Kasumi-1 (cell line): ENCODE measurements around the gene RGS10.

Experiments
- DNase-seq, 2 experiments: peaks; one replicate each; lab custom pipeline; 2025; lab: John Stamatoyannopoulos, UW

RGS10 gene

DNA sequence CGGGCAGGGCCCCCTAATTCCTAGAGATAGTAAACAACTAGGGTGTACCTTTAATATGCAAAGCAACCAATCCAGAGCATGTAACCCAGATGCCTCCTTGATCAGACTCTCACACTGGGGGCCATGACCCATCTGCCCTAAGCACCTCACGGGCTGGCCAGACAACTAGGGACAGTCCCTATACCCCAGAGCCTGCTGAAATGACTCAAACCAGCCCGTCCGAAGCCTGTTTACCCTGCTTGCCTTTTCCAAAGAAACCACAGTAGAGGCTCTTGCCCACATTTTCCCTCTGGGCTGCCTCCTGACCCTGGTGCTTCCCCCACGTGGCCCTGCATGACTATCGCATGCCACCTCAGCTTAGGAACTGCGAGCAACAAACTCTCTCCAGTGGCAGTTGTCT, 46.2 kb downstream of the RGS10 start:
- no peak for DNase-seq

GRCh38 chr10:119495545-119495944, 47.0 kb downstream of the RGS10 start:
- no peak for DNase-seq

DNA sequence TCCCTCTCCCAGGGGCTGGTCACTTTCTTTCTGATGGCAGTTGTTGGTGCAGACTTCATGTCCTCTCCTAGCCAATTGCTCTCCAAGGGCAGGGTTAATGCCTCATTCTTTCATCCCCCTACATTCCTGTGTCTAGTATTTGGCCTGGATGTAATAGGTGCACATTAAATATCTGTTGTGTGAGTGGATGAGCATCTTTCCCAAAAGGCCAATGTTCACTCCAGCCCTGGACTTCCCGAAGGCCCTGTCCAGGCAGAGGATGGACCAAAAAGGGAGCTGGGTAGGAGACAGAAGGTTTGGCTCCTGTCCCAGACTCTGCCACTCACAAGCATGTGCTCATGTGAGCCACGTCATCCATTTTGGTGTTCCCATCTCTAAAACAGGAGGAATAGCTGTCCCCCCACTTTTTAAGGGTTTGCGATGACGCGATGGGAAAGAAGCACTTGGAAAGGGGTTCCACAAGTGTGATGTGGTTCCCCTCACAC, 47.5 kb downstream of the RGS10 start:
- DNase-seq = no peak

DNA sequence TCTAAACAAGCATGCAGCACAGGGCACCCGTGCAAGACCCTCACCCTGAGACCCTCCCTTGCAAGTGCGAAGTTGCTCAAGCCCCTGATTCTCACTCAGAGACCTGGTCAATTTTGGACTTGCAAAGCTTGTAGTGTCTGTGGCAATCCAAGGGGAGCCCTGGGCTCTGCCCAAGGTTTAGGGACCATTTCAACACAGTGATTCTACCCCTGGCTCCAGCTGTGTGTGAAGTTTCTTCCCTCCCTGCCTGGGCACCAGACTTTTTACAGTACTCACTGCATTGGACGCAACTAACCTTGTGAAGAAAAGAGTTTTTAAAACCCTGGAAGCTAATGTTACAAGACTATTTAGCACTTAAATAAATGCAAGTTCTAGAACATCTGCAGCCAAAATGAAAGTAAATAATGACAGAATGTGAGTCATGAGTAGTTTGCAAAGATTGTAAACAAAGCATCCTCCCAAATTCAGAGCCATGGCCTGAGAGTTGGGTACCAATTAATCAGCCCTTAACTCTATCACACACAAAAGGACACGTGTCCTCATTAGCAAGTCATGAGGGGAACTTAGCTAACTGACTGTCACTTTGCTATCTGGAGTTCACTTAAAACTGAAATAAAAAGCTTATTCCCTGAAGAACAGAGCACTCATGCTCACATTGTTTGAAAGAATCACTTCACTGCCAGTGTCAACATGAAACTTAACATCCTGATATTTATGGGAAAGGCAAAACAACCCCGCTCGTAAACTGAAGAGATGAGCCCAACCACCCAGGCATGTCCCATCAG, 48.1 kb downstream of the RGS10 start:
- DNase-seq = no peak

DNA sequence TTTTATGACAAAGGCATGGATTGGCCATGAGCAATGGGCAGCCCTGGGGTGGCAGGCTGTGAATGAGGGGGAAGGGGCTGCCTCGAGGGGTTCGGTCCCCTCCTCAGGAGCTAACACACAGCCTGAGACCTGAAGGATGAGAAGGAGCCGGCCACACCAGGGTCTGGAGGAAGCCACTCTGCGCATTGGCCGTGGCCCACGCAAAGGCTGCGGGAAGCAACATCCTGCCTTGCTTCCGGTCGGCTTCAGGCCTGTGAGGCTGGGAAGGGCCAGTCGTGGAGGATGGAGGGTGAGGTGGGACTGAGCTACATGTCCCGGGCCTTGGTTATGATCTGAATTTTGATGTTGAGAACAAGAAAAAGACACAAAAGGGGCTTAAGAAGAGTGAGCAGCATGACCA, 49.4 kb downstream of the RGS10 start:
- DNase-seq = no peak

- peak; percentile 25 to 43 for DNase-seq
Measured at GRCh38 chr10:119491966-119492757, 50.4 kb downstream of the RGS10 start.

DNA sequence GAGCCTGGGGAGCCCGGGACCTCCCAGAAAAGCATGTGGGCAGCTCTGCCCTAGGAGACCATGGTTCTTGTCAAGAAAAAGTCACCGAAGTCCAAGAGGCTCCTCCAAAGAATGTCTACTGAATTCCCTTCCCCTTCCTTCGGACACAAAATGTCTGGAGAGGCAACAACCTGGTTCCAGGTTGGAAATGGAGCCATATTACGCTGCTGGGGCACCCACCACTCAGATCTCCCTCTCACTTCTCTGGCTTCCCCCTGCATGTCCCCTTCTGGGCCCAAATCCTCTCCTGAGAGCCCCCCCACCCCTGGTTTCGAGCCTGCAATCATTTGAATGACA, 52.6 kb downstream of the RGS10 start:
- no peak for DNase-seq

- DNase-seq = no peak
Measured at GRCh38 chr10:119488675-119489074, 53.8 kb downstream of the RGS10 start.

- no peak for DNase-seq
Measured at GRCh38 chr10:119483839-119484238, 58.7 kb downstream of the RGS10 start.

DNA sequence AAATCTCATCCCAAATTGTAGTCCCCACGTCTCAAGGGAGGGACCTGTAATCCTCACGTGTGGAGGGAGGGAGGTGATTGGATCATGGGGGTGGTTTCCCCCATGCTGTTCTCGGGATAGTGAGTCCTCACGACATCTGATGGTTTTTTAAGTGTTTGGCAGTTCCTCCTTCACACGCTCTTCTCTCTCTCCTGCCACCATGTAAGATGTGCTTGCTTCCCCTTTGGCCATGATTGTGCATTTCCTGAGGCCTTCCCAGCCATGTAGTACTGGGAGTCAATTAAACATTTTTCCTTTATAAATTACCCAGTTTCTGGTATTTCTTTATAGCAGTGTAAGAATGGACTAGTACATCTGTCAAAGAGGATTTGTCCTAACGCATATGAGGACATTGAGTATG, 59.5 kb downstream of the RGS10 start:
- no peak for DNase-seq

GRCh38 chr10:119481781-119482426, 60.6 kb downstream of the RGS10 start:
- DNase-seq = no peak

DNA sequence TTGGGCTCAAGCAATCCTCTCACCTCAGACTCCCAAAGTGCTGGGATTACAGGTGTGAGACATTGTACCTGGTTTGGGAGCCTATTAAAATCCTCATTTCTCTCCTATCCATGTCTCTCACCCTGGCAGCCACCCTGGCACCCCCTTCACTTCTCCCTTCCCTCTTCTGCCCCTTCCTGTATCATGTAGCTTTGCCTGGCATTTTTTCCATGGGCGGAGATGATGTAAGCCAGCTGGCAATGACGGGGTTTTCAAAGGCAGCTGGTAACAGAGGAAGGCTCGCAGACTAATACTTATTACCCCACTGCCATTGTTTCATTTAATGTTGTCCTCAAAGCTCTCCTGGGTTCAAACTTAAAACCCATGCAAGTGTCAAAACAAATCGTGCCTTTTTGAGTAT, 61.9 kb downstream of the RGS10 start:
- DNase-seq = no peak

GRCh38 chr10:119479532-119479931, 63.0 kb downstream of the RGS10 start:
- DNase-seq = no peak

DNA sequence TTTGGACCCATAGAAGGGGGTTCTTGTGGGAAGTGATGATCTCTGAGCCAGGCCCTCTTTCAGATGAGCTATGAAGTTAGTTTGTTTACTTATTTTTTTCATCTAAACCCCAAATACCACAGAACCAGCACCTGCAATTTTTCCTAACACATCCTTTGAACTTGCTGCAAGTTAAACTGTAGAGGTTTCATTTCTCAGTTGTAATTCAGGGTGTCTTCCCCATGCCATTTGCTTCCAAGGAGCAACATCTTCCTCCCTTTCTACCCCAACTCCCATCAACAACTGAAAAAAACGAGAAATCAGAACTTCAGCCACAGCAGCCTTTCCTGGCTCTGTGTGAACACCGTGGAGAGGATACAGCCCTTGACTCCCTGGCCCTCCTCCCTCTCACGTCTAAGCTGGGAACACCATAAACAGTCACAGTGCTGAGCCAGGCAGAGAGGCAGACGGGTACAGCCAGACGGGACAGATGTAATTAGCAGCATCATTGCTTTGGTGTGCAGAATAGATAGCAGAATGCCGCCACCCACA, 63.6 kb downstream of the RGS10 start:
- no peak for DNase-seq

GRCh38 chr10:119478111-119478802, 64.3 kb downstream of the RGS10 start:
- no peak for DNase-seq

DNA sequence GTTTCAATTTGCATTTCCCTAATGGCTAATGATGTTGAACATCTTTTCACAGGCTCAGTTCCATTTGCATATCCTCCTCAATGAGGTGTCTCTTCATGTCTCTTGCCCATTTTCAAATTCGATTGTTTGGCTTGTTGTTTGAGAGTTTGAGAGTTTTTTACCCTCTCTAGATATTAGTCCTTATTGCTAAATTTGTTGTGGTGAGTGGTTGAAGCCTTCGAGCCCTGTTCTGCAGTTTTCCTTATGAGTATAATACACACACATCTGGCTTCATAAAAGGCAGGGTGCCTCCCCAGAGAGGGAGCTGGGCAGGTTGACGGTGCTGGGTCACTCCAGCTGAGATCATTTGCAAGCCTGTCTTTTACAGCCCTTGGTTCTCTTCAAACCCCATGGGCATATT, 65.1 kb downstream of the RGS10 start:
- no peak for DNase-seq

DNA sequence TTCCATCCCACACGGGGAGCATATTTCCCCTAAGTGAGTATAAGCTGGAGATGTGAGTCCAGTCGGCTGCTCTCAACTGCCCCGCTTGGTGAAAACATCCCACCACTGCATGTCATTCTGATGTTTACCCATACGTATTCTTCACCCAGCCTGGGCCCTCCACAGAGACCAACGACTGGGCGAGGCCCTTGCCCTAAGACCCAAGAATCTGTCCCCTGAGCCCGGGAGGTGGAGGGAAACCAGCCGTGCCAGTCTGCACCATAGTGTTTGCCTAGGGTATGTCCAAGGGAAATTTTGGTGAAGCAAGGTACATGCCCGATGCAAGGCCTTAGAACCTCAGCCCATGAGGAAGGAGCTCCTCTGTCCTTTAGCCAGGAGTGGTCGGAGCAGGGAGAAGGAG, 67.9 kb downstream of the RGS10 start:
- no peak for DNase-seq

DNA sequence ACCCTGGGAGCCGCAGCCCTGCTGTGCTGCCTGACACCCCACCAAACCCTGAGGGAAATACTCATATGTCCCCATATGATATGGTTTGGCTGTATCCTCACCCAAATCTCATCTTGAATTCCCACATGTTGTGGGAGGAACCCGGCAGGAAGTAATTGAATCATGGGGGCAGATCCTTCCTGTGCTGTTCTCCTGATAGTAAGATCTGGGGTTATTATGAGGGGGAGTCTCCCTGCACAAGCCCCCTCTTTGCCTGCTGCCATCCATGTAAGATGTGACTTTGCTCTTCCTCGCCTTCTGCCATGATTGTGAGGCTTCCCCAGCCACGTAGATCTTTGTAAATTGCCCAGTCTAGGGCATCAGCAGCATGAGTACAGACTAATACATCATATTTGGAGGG, 68.7 kb downstream of the RGS10 start:
- DNase-seq = no peak

DNA sequence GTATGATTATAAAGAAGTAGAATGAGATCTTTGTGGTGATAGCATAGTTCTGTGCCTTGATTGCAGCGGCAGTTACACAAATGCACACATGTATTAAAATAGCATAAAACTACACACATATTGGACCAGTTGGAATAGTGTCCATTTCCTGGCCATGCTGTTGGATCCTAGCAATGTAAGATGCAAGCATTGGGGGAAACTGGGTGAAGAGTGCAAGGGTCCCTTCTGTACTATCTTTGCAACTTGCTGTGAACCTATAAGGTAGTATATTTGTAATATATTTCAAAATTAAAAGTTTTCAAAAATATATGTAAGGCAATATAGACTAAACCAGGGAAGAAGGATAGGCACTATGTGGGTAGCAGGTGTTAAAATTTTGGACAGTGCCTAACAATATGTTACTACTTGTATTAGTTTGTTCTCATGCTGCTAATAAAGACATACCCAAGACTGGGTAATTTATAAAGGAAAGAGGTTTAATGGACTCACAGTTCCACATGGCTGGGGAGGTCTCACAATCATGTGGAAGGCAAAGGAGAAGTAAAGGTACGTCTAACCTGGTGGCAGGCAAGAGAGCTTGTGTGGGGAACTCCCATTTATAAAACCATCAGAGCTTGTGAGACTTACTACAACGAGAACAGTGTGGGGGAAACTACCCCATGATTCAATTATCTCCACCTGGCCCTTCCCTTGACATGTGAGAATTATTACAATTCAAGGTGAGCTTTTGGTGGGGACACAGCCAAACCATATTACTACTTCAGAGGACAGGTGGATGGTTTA, 71.4 kb downstream of the RGS10 start:
- no peak for DNase-seq

DNA sequence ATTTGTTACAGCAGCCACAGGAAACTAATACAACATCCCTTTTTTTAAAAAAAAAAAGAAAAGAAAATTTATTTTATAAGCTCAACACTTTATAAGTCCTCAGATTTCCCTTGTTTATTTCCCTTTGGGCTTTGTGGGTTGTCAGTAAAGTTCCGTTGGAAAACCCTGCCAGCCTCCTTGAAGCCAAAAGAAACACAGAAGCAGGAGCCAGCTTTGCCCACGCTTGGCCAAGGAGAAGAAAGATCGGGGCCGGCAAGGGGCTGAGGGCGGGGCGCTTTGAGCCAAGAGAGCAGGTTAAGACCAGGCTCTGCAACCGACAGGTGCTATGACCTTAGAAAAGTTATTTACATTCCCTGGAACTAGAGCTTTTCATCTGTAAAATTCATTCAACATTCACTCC, 72.7 kb downstream of the RGS10 start:
- DNase-seq = no peak

- DNase-seq = no peak
Measured at GRCh38 chr10:119469325-119469707, 73.2 kb downstream of the RGS10 start.
